Neural cell (in vitro differentiated cells): Measurements from ENCODE around the gene CDKL4. TPM values are rescaled to one million over a fixed set of nuclear protein-coding genes. Genes with fewer than 3 reads are reported as not detected.

Source experiments
- H2AFZ ChIP-seq: fragments of 200-600, 300-800 bp; sonication (generic), shearing (Covaris generic); 2 replicates; pipeline ENCODE4 v1.6.0; 2014; ENCODE audit warnings: low read depth, mild to moderate bottlenecking, antibody characterized with exemption, low read length, moderate library complexity
- H3F3A ChIP-seq: fragments of 200-600 bp; shearing (Covaris generic); 2 replicates; pipeline ENCODE4 v1.6.1; 2016; ENCODE audit warnings: mild to moderate bottlenecking, moderate library complexity, mixed read lengths, antibody characterized with exemption, low read length; ENCODE audit not compliant: insufficient read depth, poor library complexity, severe bottlenecking
- H3K27ac ChIP-seq: fragments of 200-600, 300-800 bp; sonication (generic), shearing (Covaris generic); 2 replicates; pipeline ENCODE4 v1.5.1; 2014; ENCODE audit warnings: mild to moderate bottlenecking, low read length, moderate library complexity
- H3K27me3 ChIP-seq: fragments of 300-800, 200-600 bp; sonication (generic), shearing (Covaris generic); 2 replicates; pipeline ENCODE4 v1.6.0; 2014; ENCODE audit warnings: mild to moderate bottlenecking, low read depth, low read length, moderate library complexity; ENCODE audit not compliant: insufficient read depth
- H3K36me3 ChIP-seq: fragments of 300-800, 200-600 bp; sonication (generic), shearing (Covaris generic); 2 replicates; pipeline ENCODE4 v1.5.1; 2014; ENCODE audit warnings: mild to moderate bottlenecking, antibody characterized with exemption, low read length, moderate library complexity; ENCODE audit not compliant: insufficient read depth
- H3K4me2 ChIP-seq: fragments of 300-800, 200-600 bp; sonication (generic), shearing (Covaris generic); 2 replicates; pipeline ENCODE4 v1.6.0; 2014; ENCODE audit warnings: mild to moderate bottlenecking, low read length
- H3K4me3 ChIP-seq: fragments of 300-800, 200-600 bp; sonication (generic), shearing (Covaris generic); 2 replicates; pipeline ENCODE4 v1.5.1; 2014; ENCODE audit warnings: mild to moderate bottlenecking, low read length, moderate library complexity
- H3K79me2 ChIP-seq: fragments of 200-600 bp; shearing (Covaris generic); replicated peaks from 2 replicates; pipeline ENCODE4 v1.6.0; 2014; ENCODE audit warnings: mild to moderate bottlenecking, low read length, moderate library complexity; ENCODE audit not compliant: insufficient read depth
- H3K9ac ChIP-seq: fragments of 300-800, 200-600 bp; sonication (generic), shearing (Covaris generic); 2 replicates; pipeline ENCODE4 v1.6.1; 2016; ENCODE audit warnings: mild to moderate bottlenecking, low read length, mixed read lengths
- H3K9me2 ChIP-seq: fragments of 200-600 bp; shearing (Covaris generic); 2 replicates; pipeline ENCODE4 v1.6.1; 2016; ENCODE audit warnings: mild to moderate bottlenecking, low read length, mixed read lengths; ENCODE audit not compliant: insufficient read depth
- H3K9me3 ChIP-seq: fragments of 200-600, 300-800 bp; sonication (generic), shearing (Covaris generic); 2 replicates; pipeline ENCODE4 v1.6.1; 2016; ENCODE audit warnings: mild to moderate bottlenecking, mixed run types, low read length, moderate library complexity, mixed read lengths
- H4K20me1 ChIP-seq: fragments of 200-600 bp; shearing (Covaris generic); 2 replicates; pipeline ENCODE4 v1.6.1; 2016; ENCODE audit warnings: mild to moderate bottlenecking, mixed run types; ENCODE audit not compliant: insufficient read depth
- CTCF ChIP-seq: fragments of 450-650 bp; IDR thresholded peaks from 2 replicates; pipeline ENCODE4 v1.5.1; 2014; ENCODE audit warnings: antibody characterized with exemption, mild to moderate bottlenecking, moderate library complexity; ENCODE audit not compliant: poor library complexity, severe bottlenecking
- EP300 ChIP-seq: fragments of 450-650 bp; conservative IDR thresholded peaks from 2 replicates; pipeline ENCODE4 v1.6.1; 2014; ENCODE audit warnings: antibody characterized with exemption, mild to moderate bottlenecking, moderate library complexity; ENCODE audit not compliant: poor library complexity, severe bottlenecking
- EZH2 ChIP-seq: fragments of 200-600, 300-800 bp; shearing (Covaris generic), sonication (generic); IDR thresholded peaks from 2 replicates; pipeline ENCODE4 v1.6.1; 2014; ENCODE audit warnings: antibody characterized with exemption, low read length, borderline replicate concordance, mild to moderate bottlenecking; ENCODE audit not compliant: insufficient read depth, poor library complexity, severe bottlenecking
- MXI1 ChIP-seq: fragments of 450-650 bp; conservative IDR thresholded peaks from 2 replicates; pipeline ENCODE4 v1.6.1; 2014; ENCODE audit warnings: antibody characterized with exemption, mild to moderate bottlenecking; ENCODE audit not compliant: poor library complexity, severe bottlenecking
- POLR2AphosphoS5 ChIP-seq: IDR thresholded peaks from 2 replicates; pipeline ENCODE4 v1.6.1; 2012
- RAD21 ChIP-seq: fragments of 450-650 bp; conservative IDR thresholded peaks from 2 replicates; pipeline ENCODE4 v1.6.1; 2014; ENCODE audit warnings: antibody characterized with exemption, mild to moderate bottlenecking, moderate library complexity
- REST ChIP-seq: IDR thresholded peaks from 2 replicates; pipeline ENCODE4 v1.6.1; 2012; ENCODE audit warnings: borderline replicate concordance
- SMC3 ChIP-seq: fragments of 450-650 bp; conservative IDR thresholded peaks from 2 replicates; pipeline ENCODE4 v1.6.1; 2014; ENCODE audit warnings: antibody characterized with exemption, mild to moderate bottlenecking, moderate library complexity; ENCODE audit not compliant: poor library complexity
- TAF1 ChIP-seq: IDR thresholded peaks from 2 replicates; pipeline ENCODE4 v1.6.1; 2012; ENCODE audit warnings: low read depth
- polyA plus RNA-seq: library from polyadenylated mRNA; depleted of rRNA; stranded (reverse); fragments of >200 nt; gene quantifications from 2 replicates; pipeline ENCODE4 v1.2.3, GENCODE V29; 2014
- small RNA-seq, 3 experiments: library from RNA; depleted of rRNA; stranded (forward); fragments of <200 nt; gene quantifications; one replicate each; pipeline ENCODE3, GENCODE V24; 2012

Gene CDKL4
- polyA plus RNA-seq, 1 donor from 2014 or later: not detected

GRCh38 chr2:39128919-39129391, 114.8 kb downstream of the CDKL4 start:
- no peaks in the 10 kb centered on the region for H3K36me3 ChIP-seq
- no peak overlapping the region for H2AFZ ChIP-seq
- no peak overlapping the region for H3K27ac ChIP-seq
- H3K27me3 ChIP-seq: no peaks in the 10 kb centered on the region
- no peak overlapping the region for H3K9ac ChIP-seq
- H3F3A ChIP-seq: no peaks in the 10 kb centered on the region
- no peaks in the 10 kb centered on the region for H3K9me2 ChIP-seq
- H3K79me2 ChIP-seq: no peaks in the 10 kb centered on the region
- no peak overlapping the region for H3K4me2 ChIP-seq
- TF ChIP-seq POLR2AphosphoS5 (no peak), EZH2 (no peak), SMC3 (no peak), MXI1 (no peak), RAD21 (no peak), TAF1 (no peak), EP300 (no peak), REST (no peak), CTCF (no peak)
- no peaks in the 10 kb centered on the region for H4K20me1 ChIP-seq
- H3K9me3 ChIP-seq: no peaks in the 10 kb centered on the region
- H3K4me3 ChIP-seq: no peak overlapping the region

- H3K9me2 ChIP-seq: no peaks in the 10 kb centered on the region
- H2AFZ ChIP-seq: no peak overlapping the region
- H3K4me3 ChIP-seq: no peak overlapping the region
- no peaks in the 10 kb centered on the region for H3K27me3 ChIP-seq
- no peak overlapping the region for H3K9ac ChIP-seq
- no peaks in the 10 kb centered on the region for H3K79me2 ChIP-seq
- no peaks in the 10 kb centered on the region for H3K9me3 ChIP-seq
- no peaks in the 10 kb centered on the region for H4K20me1 ChIP-seq
- no peaks in the 10 kb centered on the region for H3K36me3 ChIP-seq
- H3K4me2 ChIP-seq: no peak overlapping the region
- TF ChIP-seq EP300 (no peak), CTCF (no peak)
- H3F3A ChIP-seq: no peaks in the 10 kb centered on the region
- no peak overlapping the region for H3K27ac ChIP-seq
These were observed 115.8 kb downstream of the CDKL4 start for GRCh38 chr2:39127973-39128372.

Small RNA genes lying within 50 kb of the gene (small RNA-seq; reads per million reads assigned to genes)
- gene RF00019: 0 to 1.2 (median 0) reads per million in 3 experiments
- gene RF00272: 0 to 0.26 (median 0) reads per million in 3 experiments

Other genes with a start within 250 kb of the CDKL4 start
- gene SOS1, start 122.9 kb downstream of the CDKL4 start, polyA plus RNA-seq: 18.6 and 19.0 TPM in 2 replicates
- 83.0 and 105 TPM in 2 replicates for gene MAP4K3, start 193.3 kb upstream of the CDKL4 start, polyA plus RNA-seq